Fibroblast of skin of back (primary cell): ENCODE data around the gene GIT2. TPM values are rescaled to one million over a fixed set of nuclear protein-coding genes. Genes with fewer than 3 reads are reported as not detected.
"Not testable (repeated sequence)": the region's sequence is repeated elsewhere in the genome, so short reads cannot be mapped to it uniquely, and the experiment has no call there.

Experiments used
- DNase-seq: peaks from one replicate; pipeline ENCODE4 v3.0.0-alpha.2; 2013
- polyA plus RNA-seq, 2 experiments: library from polyadenylated mRNA; unstranded; fragments of 120-200 nt; gene quantifications; one replicate each; pipeline ENCODE4 v1.2.1, GENCODE V29; 2013; ENCODE audit not compliant: insufficient read length in 2 of 2

Gene GIT2
- 27.4 TPM for polyA plus RNA-seq (2013, experiment 1 of 2; ENCODE audit: insufficient read length)
- polyA plus RNA-seq (2013, experiment 2 of 2; ENCODE audit: insufficient read length), result 24.2 TPM

- DNase-seq, result peak; percentile 93
These were observed at the start of gene GIT2 for GRCh38 chr12:109995686-109996482. Gene GIT2 (minus strand): TSS chr12:109996368. CDS start chr12:109996224, 144 bp downstream.

- DNase-seq, result no peak
These were observed 46.1 kb upstream of the GIT2 start for GRCh38 chr12:110042264-110042663.

GRCh38 chr12:110039085-110039807 is 43.1 kb upstream of the GIT2 start:
- peak; percentile 97 for DNase-seq

- DNase-seq, result no peak
These were observed 42.5 kb upstream of the GIT2 start for GRCh38 chr12:110038741-110039084.

- no peak for DNase-seq
These were observed 41.1 kb upstream of the GIT2 start for GRCh38 chr12:110037315-110037714.

- no peak for DNase-seq
These were observed 39.5 kb upstream of the GIT2 start for GRCh38 chr12:110035534-110036104.

GRCh38 chr12:110033888-110034287 is 37.7 kb upstream of the GIT2 start:
- DNase-seq, result no peak

- DNase-seq, result no peak
These were observed 33.2 kb upstream of the GIT2 start for GRCh38 chr12:110029290-110029815.

GRCh38 chr12:110028323-110028722 is 32.2 kb upstream of the GIT2 start:
- no peak for DNase-seq

- DNase-seq, result no peak
These were observed 27.9 kb upstream of the GIT2 start for GRCh38 chr12:110024051-110024450.

- peak; percentile 52 for DNase-seq
These were observed 27.2 kb upstream of the GIT2 start for GRCh38 chr12:110023059-110023980.

GRCh38 chr12:110020956-110021355 is 24.8 kb upstream of the GIT2 start:
- no peak for DNase-seq

GRCh38 chr12:110015132-110015531 is 19.0 kb upstream of the GIT2 start:
- DNase-seq, result no peak

- no peak for DNase-seq
These were observed 16.5 kb upstream of the GIT2 start for GRCh38 chr12:110012659-110013058.

- no peak for DNase-seq
These were observed 16.0 kb upstream of the GIT2 start for GRCh38 chr12:110012137-110012536.

- no peak for DNase-seq
These were observed 14.9 kb upstream of the GIT2 start for GRCh38 chr12:110010853-110011723.

GRCh38 chr12:110008681-110009398 is 12.7 kb upstream of the GIT2 start:
- not testable (repeated sequence) for DNase-seq

- no peak for DNase-seq
These were observed 11.7 kb upstream of the GIT2 start for GRCh38 chr12:110007881-110008280.

- DNase-seq, result no peak
These were observed 9.9 kb upstream of the GIT2 start for GRCh38 chr12:110006115-110006514.

- DNase-seq, result no peak
These were observed 9.3 kb upstream of the GIT2 start for GRCh38 chr12:110005319-110005973.
